Nephron (organoid): ENCODE data around the gene MSLN.

ENCODE experiments used
- H3K27ac Mint-ChIP-seq, 3 experiments: 2 replicates each; pipeline ENCODE4 v1.8.0; 2020; ENCODE audit warnings: mixed read lengths in 3 of 3, mild to moderate bottlenecking in 2 of 3, moderate library complexity in 1 of 3
- H3K27me3 Mint-ChIP-seq: 2 replicates; pipeline ENCODE4 v1.8.0; 2021; ENCODE audit warnings: low read depth, mild to moderate bottlenecking, moderate library complexity, mixed read lengths
- H3K36me3 Mint-ChIP-seq: 2 replicates; pipeline ENCODE4 v1.8.0; 2020; ENCODE audit warnings: low read depth, mixed read lengths
- H3K4me1 Mint-ChIP-seq: 2 replicates; pipeline ENCODE4 v1.8.0; 2020; ENCODE audit warnings: mixed read lengths
- H3K4me3 Mint-ChIP-seq, 3 experiments: 2 replicates each; pipeline ENCODE4 v1.8.0; 2020; ENCODE audit warnings: mild to moderate bottlenecking in 3 of 3, mixed read lengths in 3 of 3, moderate library complexity in 2 of 3
- H3K9me3 Mint-ChIP-seq: 2 replicates; pipeline ENCODE4 v1.8.0; 2020; ENCODE audit warnings: mixed read lengths
- TF ChIP-seq, protein P1 (sequence below), 3 experiments: fragments of 200-600 bp; sonication (generic); IDR thresholded peaks; one replicate each; pipeline ENCODE4 v1.5.0; 2021; ENCODE audit warnings: antibody characterized with exemption in 3 of 3; ENCODE audit not compliant: unreplicated experiment in 3 of 3

Gene MSLN

DNA sequence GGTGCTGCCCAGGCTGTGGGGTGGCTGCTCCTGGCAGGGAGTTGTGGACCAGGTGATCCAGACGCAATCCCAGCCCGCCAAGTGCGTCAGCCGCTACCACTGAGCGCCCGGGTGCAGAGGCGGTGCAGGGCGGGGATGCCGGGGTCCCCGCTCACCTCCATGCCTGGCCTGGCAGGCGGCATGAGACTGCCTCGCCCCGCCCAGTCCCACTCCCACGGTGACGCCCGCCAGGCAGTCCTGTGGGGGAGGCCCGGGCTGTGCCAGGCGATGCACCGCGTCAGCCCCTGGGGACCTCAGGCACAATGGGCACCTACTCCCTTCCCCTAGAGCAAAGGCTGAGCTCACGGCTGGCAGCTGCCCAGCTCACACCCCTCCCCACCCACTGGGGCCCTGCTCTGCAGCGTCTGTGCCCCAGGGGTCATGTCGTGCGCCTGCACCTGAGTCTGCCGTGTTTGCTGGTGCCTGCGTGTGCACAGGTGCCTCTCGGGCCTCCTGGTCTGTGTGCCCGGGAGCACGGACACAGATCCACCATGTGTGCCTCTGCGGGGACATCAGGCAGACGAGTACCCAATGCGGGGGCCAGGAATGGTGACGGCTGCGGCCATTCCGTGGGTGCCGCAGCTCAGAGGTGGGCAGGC is 22.4 kb downstream of the MSLN start:
- TF ChIP-seq, protein P1, sequence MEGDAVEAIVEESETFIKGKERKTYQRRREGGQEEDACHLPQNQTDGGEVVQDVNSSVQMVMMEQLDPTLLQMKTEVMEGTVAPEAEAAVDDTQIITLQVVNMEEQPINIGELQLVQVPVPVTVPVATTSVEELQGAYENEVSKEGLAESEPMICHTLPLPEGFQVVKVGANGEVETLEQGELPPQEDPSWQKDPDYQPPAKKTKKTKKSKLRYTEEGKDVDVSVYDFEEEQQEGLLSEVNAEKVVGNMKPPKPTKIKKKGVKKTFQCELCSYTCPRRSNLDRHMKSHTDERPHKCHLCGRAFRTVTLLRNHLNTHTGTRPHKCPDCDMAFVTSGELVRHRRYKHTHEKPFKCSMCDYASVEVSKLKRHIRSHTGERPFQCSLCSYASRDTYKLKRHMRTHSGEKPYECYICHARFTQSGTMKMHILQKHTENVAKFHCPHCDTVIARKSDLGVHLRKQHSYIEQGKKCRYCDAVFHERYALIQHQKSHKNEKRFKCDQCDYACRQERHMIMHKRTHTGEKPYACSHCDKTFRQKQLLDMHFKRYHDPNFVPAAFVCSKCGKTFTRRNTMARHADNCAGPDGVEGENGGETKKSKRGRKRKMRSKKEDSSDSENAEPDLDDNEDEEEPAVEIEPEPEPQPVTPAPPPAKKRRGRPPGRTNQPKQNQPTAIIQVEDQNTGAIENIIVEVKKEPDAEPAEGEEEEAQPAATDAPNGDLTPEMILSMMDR (IDR thresholded peaks at IDR 0.05; ENCODE audit: unreplicated experiment in 3 of 3), result no peak
- no peak overlapping the region for H3K4me3 Mint-ChIP-seq
- no peaks in the 10 kb centered on the region for H3K36me3 Mint-ChIP-seq
- H3K27ac Mint-ChIP-seq, result no peak overlapping the region
- H3K9me3 Mint-ChIP-seq, result no peaks in the 10 kb centered on the region
- H3K27me3 Mint-ChIP-seq, result peaks cover 1% of the 10 kb centered on the region
- H3K4me1 Mint-ChIP-seq, result no peaks in the 10 kb centered on the region

DNA sequence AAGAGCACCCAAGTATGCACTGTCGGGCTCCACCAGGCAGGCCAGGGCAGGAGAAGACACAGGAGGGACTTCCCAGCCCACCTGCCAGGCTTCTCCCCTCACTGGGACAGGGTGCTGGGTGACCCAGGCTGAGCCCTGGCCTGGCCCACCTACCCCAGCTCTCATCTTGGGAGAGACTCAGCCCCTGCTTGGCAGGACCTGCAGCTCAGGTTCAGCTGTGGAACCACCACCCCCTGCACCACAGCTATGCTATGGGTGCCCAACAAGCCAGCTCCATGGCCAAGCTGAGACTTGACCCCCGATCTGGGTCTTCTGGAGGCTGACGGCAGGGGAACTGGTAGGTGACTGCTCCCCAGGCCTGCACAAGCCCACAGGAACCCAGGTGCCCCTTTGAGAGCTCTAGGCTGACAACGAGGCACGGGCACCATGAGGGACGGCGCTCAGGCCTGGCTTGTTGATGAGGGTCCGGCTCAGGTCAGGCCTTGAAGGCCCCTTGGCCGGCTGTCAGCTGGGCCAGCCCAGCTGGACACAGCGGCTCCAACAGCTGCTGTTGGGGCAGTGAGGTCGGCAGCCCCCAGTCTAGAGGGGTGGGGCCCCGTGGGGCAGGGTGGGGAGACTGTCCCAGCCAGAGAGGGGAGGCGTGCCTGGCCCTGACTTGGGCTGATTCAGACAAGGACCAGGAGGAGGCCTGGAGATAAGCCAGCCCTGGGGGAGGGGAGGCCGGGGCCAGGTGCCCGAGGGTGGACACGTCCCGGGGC is 23.0 kb downstream of the MSLN start:
- Mint-ChIP-seq H3K4me3 (no peak overlapping the region), H3K27me3 (no peaks in the 10 kb centered on the region), H3K9me3 (no peaks in the 10 kb centered on the region), H3K4me1 (no peaks in the 10 kb centered on the region), H3K36me3 (no peaks in the 10 kb centered on the region), H3K27ac (no peak overlapping the region)
- TF ChIP-seq, protein P1 (IDR thresholded peaks at IDR 0.05; ENCODE audit: unreplicated experiment in 3 of 3), result no peak

DNA sequence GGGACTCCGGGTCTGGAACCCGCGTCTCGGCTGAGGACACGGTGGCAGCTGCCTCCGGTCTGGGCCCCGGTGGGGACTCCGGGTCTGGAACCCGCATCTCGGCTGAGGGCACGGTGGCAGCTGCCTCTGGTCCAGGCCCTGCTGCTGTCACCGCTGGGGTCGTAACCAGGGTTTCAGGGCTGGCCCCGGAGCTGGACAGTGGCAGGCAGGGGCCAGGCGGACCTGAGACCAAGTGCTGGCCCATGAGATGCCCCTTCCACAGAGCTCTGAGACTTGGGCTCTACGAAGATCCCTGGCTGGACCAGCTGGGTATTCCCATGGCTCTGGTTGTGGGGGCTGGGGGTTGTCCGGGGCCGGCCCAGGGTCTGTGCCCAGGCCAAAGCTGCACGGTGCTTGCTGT is 23.9 kb downstream of the MSLN start:
- H3K27ac Mint-ChIP-seq, result no peak overlapping the region
- H3K4me3 Mint-ChIP-seq, result no peak overlapping the region
- no peaks in the 10 kb centered on the region for H3K27me3 Mint-ChIP-seq

DNA sequence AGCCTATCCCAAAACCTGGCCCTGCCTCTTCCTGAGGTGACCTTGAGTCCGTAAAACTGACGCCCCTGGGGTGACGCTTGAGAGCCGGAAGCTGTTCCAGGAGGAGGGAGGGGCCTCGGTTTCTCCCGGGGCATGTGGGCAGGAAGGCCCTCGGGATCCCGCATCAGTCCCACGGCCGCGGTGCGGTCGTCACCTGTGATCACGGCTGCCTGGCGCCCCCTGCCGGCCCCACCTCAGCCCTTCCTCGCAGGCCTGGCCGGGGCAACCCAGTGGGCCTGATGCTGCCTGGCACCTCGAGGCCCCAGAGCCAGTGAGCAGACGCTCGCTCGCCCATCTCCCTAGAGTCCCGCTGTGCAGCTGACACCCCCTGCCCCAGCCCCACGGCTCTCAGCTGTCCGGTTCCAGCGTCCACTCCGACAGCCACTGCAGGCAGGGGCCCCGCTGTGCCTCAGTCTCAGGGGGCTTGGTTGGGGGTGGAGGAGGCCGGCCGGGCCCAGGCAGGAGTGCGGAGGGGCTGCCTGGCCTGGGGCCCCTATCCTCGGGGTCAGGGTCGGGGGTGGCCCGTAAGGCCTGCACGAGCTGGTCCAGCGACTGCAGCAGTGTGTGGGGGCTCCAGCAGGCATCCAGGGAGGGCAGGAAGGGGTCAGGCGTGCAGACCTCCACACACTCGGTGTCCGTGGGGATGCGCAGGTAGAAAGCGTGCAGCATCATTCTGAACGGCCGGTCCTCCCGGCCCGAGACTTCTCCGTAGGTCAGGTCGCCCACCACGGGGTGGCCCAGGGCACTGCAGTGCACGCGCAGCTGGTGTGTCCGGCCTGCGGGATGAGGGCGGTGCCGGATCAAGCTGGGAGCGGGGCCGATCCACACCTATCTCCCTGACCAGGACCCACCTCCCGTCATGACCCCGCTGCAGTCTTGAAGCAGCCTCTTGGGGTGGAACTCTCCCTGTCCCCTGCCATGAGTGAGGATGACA is 25.3 kb downstream of the MSLN start:
- Mint-ChIP-seq H3K4me1 (no peaks in the 10 kb centered on the region), H3K27ac (no peak overlapping the region)
- TF ChIP-seq, protein P1 (IDR thresholded peaks at IDR 0.05; ENCODE audit: unreplicated experiment in 3 of 3), result peak; percentile 61 to 72 (median 63)

More for the DNA sequence above, 23.9 kb downstream of the MSLN start:
- TF ChIP-seq, protein P1 (IDR thresholded peaks at IDR 0.05; ENCODE audit: unreplicated experiment in 3 of 3), result no peak
- Mint-ChIP-seq H3K4me1 (no peaks in the 10 kb centered on the region), H3K9me3 (no peaks in the 10 kb centered on the region), H3K36me3 (no peaks in the 10 kb centered on the region)

DNA sequence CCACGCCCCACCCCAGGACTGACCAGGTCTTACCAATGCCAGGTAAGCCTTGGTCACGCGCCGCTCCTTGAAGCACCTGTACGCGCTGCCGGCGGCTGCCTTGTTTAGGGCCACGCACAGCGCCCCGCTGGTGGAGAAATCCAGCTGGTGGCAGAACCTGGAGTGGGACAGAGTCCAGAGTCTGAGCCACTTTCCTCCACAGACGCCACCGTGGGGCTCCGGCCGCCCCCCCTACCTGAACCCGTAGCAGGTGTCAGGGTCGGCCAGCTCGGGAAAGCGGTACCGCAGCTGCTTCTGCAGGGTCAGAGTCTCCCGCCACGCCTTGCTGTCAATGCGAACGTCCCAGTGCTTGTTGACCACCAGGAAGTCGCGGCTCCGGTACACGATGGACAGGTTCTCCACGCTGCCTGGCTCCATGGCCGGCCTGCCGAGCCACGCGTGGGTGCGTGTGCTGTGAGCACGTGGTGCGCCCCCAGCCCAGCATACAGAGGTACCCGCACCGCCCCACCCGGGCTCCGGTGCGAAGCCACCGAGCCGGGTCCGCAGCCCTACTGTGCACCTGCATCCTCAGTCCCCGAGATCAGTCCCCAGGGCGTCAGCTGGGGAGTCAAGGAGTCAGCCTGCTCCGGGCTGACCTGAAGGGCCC is 26.9 kb downstream of the MSLN start:
- TF ChIP-seq, protein P1 (IDR thresholded peaks at IDR 0.05; ENCODE audit: unreplicated experiment in 3 of 3), result no peak
- H3K9me3 Mint-ChIP-seq, result no peaks in the 10 kb centered on the region
- H3K36me3 Mint-ChIP-seq, result peaks cover 9% of the 10 kb centered on the region
- H3K4me3 Mint-ChIP-seq, result peak overlapping the region; percentile 86 to 87 (median 87)
- H3K4me1 Mint-ChIP-seq, result no peaks in the 10 kb centered on the region
- H3K27ac Mint-ChIP-seq, result no peak overlapping the region
- H3K27me3 Mint-ChIP-seq, result no peaks in the 10 kb centered on the region

More for the DNA sequence above, 25.3 kb downstream of the MSLN start:
- H3K4me3 Mint-ChIP-seq, result peak overlapping the region; percentile 70 to 85 (median 75)
- no peaks in the 10 kb centered on the region for H3K36me3 Mint-ChIP-seq
- H3K27me3 Mint-ChIP-seq, result no peaks in the 10 kb centered on the region
- no peaks in the 10 kb centered on the region for H3K9me3 Mint-ChIP-seq
